ENCODE measurements around the gene ATXN1. TPM values are rescaled to one million over a fixed set of nuclear protein-coding genes. Genes with fewer than 3 reads are reported as not detected.

The ATXN1 gene
- total RNA-seq, 1 experiment from 2014 or later: 8.1 TPM

GRCh38 chr6:16559071-16559470 lies 202.2 kb downstream of the ATXN1 start (continued):
- TF ChIP-seq ZNF671 (CRISPR knock-in tag; IDR thresholded peaks at IDR 0.05): no peak
- no peak for TF ChIP-seq GTF2I (CRISPR knock-in tag; conservative IDR thresholded peaks at IDR 0.05)
- no peak for TF ChIP-seq SOX15 (CRISPR knock-in tag; IDR thresholded peaks at IDR 0.05)
- no peak for TF ChIP-seq E2F1 (CRISPR knock-in tag; IDR thresholded peaks at IDR 0.05)
- no peak for TF ChIP-seq ELF4 (CRISPR knock-in tag; IDR thresholded peaks at IDR 0.05; ENCODE audit: low read depth)
- TF ChIP-seq ZNF121 (CRISPR knock-in tag; IDR thresholded peaks at IDR 0.05): no peak
- TF ChIP-seq ZNF512 (CRISPR knock-in tag; IDR thresholded peaks at IDR 0.05; ENCODE audit: borderline replicate concordance): no peak

- no peak for DNase-seq (ENCODE audit: low spot score)
- ChIA-PET CTCF (no interaction called here), POLR2A (no interaction called here)
Measured at GRCh38 chr6:16555550-16555949, 205.7 kb downstream of the ATXN1 start.

GRCh38 chr6:16553531-16553930 lies 207.7 kb downstream of the ATXN1 start:
- ChIA-PET CTCF (no interaction called here), POLR2A (no interaction called here)
- Mint-ChIP-seq H3K4me1 (no peaks in the 10 kb centered on the region), H3K9me3 (no peaks in the 10 kb centered on the region), H3K27me3 (ENCODE audit: low read depth) (no peaks in the 10 kb centered on the region), H3K4me3 (no peak overlapping the region), H3K27ac (no peak overlapping the region), H3K36me3 (no peaks in the 10 kb centered on the region)
- ATAC-seq (no peak), DNase-seq (ENCODE audit: low spot score) (no peak)
- TF ChIP-seq GABPB1 (CRISPR knock-in tag; IDR thresholded peaks at IDR 0.05): no peak
- TF ChIP-seq ZNF232 (CRISPR knock-in tag; IDR thresholded peaks at IDR 0.05): no peak
- TF ChIP-seq CTCF (IDR thresholded peaks at IDR 0.05): no peak
- no peak for TF ChIP-seq E2F4 (CRISPR knock-in tag; IDR thresholded peaks at IDR 0.05; ENCODE audit: borderline replicate concordance, low read depth)
- TF ChIP-seq ELF4 (CRISPR knock-in tag; IDR thresholded peaks at IDR 0.05; ENCODE audit: low read depth): no peak
- TF ChIP-seq ZNF121 (CRISPR knock-in tag; IDR thresholded peaks at IDR 0.05): no peak
- TF ChIP-seq ZNF512 (CRISPR knock-in tag; IDR thresholded peaks at IDR 0.05; ENCODE audit: borderline replicate concordance): no peak
- no peak for TF ChIP-seq ZNF425 (CRISPR knock-in tag; conservative IDR thresholded peaks at IDR 0.05)
- no peak for TF ChIP-seq TP53 (CRISPR knock-in tag; IDR thresholded peaks at IDR 0.05)
- TF ChIP-seq ZNF219 (CRISPR knock-in tag; IDR thresholded peaks at IDR 0.05; ENCODE audit: borderline replicate concordance): no peak
- TF ChIP-seq NFATC4 (CRISPR knock-in tag; IDR thresholded peaks at IDR 0.05): no peak
- TF ChIP-seq TEAD1 (CRISPR knock-in tag; IDR thresholded peaks at IDR 0.05): no peak
- TF ChIP-seq AFF4 (CRISPR knock-in tag; IDR thresholded peaks at IDR 0.05; ENCODE audit: borderline replicate concordance): no peak
- TF ChIP-seq JUN (CRISPR knock-in tag; IDR thresholded peaks at IDR 0.05): no peak

More at GRCh38 chr6:16555550-16555949, 205.7 kb downstream of the ATXN1 start:
- H3K36me3 Mint-ChIP-seq: no peaks in the 10 kb centered on the region
- no peak for ATAC-seq
- TF ChIP-seq FOXK1 (CRISPR knock-in tag; IDR thresholded peaks at IDR 0.05): no peak
- no peak overlapping the region for H3K4me3 Mint-ChIP-seq
- no peak overlapping the region for H3K27ac Mint-ChIP-seq
- no peaks in the 10 kb centered on the region for H3K9me3 Mint-ChIP-seq
- H3K27me3 Mint-ChIP-seq (ENCODE audit: low read depth): no peaks in the 10 kb centered on the region
- H3K4me1 Mint-ChIP-seq: 0 out of 2 replicates have a peak, but pooled peaks cover 1% of the 10 kb centered on the region

Measured in WTC11 (cell line).